Spleen (tissue), 11 donors: ENCODE measurements around the gene TLE4. TPM values are rescaled to one million over a fixed set of nuclear protein-coding genes. Genes with fewer than 3 reads are reported as not detected.

Experiments used
- DNase-seq: peaks from one replicate; pipeline ENCODE4 v3.0.0-alpha.2; 2020
- H3K27ac ChIP-seq, 8 donors: fragments of 200-600 bp; sonication (generic) in 7 of 8; 1 replicate in 4 of 8; 2 replicates in 4 of 8; pipeline versions ENCODE4 v1.5.0 to v1.8.0; 2016 to 2021; ENCODE audit warnings: inconsistent platforms in 4 of 8, mild to moderate bottlenecking in 4 of 8, moderate library complexity in 1 of 8
- H3K27me3 ChIP-seq, 7 donors: fragments of 200-600 bp; sonication (generic) in 6 of 7; replicated peaks in 1 of 7; 1 replicate in 4 of 7; 2 replicates in 3 of 7; pipeline versions ENCODE4 v1.5.0 to v1.8.0; 2016 to 2021; ENCODE audit warnings: inconsistent platforms in 3 of 7, mild to moderate bottlenecking in 1 of 7
- H3K36me3 ChIP-seq, 6 donors: fragments of 200-600 bp; sonication (generic) in 5 of 6; 1 replicate in 4 of 6; 2 replicates in 2 of 6; pipeline versions ENCODE4 v1.5.0 to v1.8.0; 2016 to 2021; ENCODE audit warnings: inconsistent platforms in 2 of 6
- H3K4me1 ChIP-seq, 6 donors: fragments of 200-600 bp; sonication (generic) in 5 of 6; 1 replicate in 3 of 6; 2 replicates in 3 of 6; pipeline versions ENCODE4 v1.5.0 to v1.8.0; 2016 to 2021; ENCODE audit warnings: inconsistent platforms in 3 of 6
- H3K4me3 ChIP-seq, 8 donors: fragments of 200-600 bp; sonication (generic) in 7 of 8; 1 replicate in 4 of 8; 2 replicates in 4 of 8; pipeline versions ENCODE4 v1.5.0 to v1.8.0; 2016 to 2021; ENCODE audit warnings: inconsistent platforms in 4 of 8, mild to moderate bottlenecking in 4 of 8, moderate library complexity in 2 of 8
- H3K9me3 ChIP-seq, 8 donors: fragments of 200-600 bp; sonication (generic) in 7 of 8; 1 replicate in 4 of 8; 2 replicates in 4 of 8; pipeline versions ENCODE4 v1.5.0 to v1.8.0; 2016 to 2021; ENCODE audit warnings: inconsistent platforms in 4 of 8
- POLR2A ChIP-seq, 3 donors: fragments of 450-650 bp; IDR thresholded peaks; one replicate each; pipeline ENCODE4 v1.5.1; 2017; ENCODE audit warnings: antibody characterized with exemption in 3 of 3, mild to moderate bottlenecking in 1 of 3
- POLR2AphosphoS5 ChIP-seq, 3 donors: sonication (generic); formaldehyde crosslinking; IDR thresholded peaks; one replicate each; pipeline ENCODE4 v1.5.1; 2017; ENCODE audit warnings: antibody characterized with exemption in 3 of 3
- WGBS, 5 donors: extraction: QIAGEN DNeasy Blood & Tissue Kit in 3 of 5; methylation state at CpG; one replicate each; pipeline versions ENCODE4 v1.1.5 to v1.1.7; 2013 to 2018; 5-methylcytosine and 5-hydroxymethylcytosine counted together
- intact Hi-C: fragments of 100-400 bp; cut with DNase I; formaldehyde crosslinking; loops from one replicate; pipeline ENCODE4 v1.15.0; 2023; ENCODE audit warnings: low total_unique reads
- polyA plus RNA-seq, 3 donors: library from polyadenylated mRNA; stranded (reverse); fragments of 200-250 nt; gene quantifications; one replicate each; pipeline ENCODE4 v1.2.1, GENCODE V29; 2013
- total RNA-seq, 7 donors: library from RNA; depleted of rRNA in 3 of 7; stranded (reverse); fragments of >200 nt in 3 of 7; fragmentation: NEBNext Ultra II Directional in 4 of 7; extraction: Animal tissue kit (Norgen Biotek cat#: 25700) in 4 of 7; gene quantifications; one replicate each; pipeline versions ENCODE4 v1.1.0 to v1.2.1, GENCODE V29; 2016 to 2021
- TF ChIP-seq, protein P1 (sequence below), 11 experiments: fragments of 200-600 bp in 7 of 11; fragments of 450-650 bp in 4 of 11; sonication (generic) in 4 of 11; IDR thresholded peaks in 8 of 11; conservative IDR thresholded peaks in 3 of 11; 1 replicate in 7 of 11; 2 replicates in 4 of 11; pipeline versions ENCODE4 v1.4.0 to v1.8.0; 2016 to 2021; ENCODE audit warnings: antibody characterized with exemption in 11 of 11, inconsistent platforms in 4 of 11, mild to moderate bottlenecking in 1 of 11
- donor health status: healthy with polysubstance abuse.
- donor health status: DM: no; HTN: no; CAD: no; lungs with moderate emphysema.
- donor health status: DM: no; HTN: no; CAD: no.
- donor health status: Bipolar disorder and iron deficiency.
- donor health status: healthy.
- donor health status: DM: no; HTN: no; CAD: no.
- donor health status: DM: yes; HTN: yes; CAD: no.

Gene TLE4
- total and polyA plus RNA-seq, 10 donors = 7.8 to 92.8 (median 70.5) TPM

DNA sequence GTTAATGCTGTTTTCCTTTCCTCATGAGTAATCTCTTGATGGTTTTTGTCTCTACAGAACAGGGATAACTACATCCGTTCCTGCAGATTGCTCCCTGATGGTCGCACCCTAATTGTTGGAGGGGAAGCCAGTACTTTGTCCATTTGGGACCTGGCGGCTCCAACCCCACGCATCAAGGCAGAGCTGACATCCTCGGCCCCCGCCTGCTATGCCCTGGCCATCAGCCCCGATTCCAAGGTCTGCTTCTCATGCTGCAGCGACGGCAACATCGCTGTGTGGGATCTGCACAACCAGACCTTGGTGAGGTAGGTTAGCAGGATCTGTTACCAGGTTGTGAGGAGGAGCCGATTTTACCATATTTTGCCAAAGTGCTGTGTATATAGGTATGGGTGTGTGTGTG is 148.2 kb downstream of the TLE4 start:
- no peak overlapping the region for H3K4me3 ChIP-seq
- intact Hi-C loops = no loop called here
- H3K27ac ChIP-seq = no peak overlapping the region
- 96 to 99% (median 97%) methylated on average over 10 to 11 of the region's 11 CpGs for WGBS, 5 donors
- no peaks in the 10 kb centered on the region for H3K27me3 ChIP-seq
- TF ChIP-seq POLR2A (IDR thresholded peaks at IDR 0.05) = no peak
- TF ChIP-seq POLR2AphosphoS5 (IDR thresholded peaks at IDR 0.05) = no peak
- TF ChIP-seq, protein P1, sequence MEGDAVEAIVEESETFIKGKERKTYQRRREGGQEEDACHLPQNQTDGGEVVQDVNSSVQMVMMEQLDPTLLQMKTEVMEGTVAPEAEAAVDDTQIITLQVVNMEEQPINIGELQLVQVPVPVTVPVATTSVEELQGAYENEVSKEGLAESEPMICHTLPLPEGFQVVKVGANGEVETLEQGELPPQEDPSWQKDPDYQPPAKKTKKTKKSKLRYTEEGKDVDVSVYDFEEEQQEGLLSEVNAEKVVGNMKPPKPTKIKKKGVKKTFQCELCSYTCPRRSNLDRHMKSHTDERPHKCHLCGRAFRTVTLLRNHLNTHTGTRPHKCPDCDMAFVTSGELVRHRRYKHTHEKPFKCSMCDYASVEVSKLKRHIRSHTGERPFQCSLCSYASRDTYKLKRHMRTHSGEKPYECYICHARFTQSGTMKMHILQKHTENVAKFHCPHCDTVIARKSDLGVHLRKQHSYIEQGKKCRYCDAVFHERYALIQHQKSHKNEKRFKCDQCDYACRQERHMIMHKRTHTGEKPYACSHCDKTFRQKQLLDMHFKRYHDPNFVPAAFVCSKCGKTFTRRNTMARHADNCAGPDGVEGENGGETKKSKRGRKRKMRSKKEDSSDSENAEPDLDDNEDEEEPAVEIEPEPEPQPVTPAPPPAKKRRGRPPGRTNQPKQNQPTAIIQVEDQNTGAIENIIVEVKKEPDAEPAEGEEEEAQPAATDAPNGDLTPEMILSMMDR (IDR thresholded peaks at IDR 0.05 in 8 of 11, conservative IDR thresholded peaks at IDR 0.05 in 3 of 11) = no peak
- peaks cover 3 to 100% (median 94%) of the 10 kb centered on the region in 6 donors for H3K36me3 ChIP-seq
- DNase-seq = peak; percentile 57
- no peaks in the 10 kb centered on the region for H3K9me3 ChIP-seq
- no peaks in the 10 kb centered on the region for H3K4me1 ChIP-seq

DNA sequence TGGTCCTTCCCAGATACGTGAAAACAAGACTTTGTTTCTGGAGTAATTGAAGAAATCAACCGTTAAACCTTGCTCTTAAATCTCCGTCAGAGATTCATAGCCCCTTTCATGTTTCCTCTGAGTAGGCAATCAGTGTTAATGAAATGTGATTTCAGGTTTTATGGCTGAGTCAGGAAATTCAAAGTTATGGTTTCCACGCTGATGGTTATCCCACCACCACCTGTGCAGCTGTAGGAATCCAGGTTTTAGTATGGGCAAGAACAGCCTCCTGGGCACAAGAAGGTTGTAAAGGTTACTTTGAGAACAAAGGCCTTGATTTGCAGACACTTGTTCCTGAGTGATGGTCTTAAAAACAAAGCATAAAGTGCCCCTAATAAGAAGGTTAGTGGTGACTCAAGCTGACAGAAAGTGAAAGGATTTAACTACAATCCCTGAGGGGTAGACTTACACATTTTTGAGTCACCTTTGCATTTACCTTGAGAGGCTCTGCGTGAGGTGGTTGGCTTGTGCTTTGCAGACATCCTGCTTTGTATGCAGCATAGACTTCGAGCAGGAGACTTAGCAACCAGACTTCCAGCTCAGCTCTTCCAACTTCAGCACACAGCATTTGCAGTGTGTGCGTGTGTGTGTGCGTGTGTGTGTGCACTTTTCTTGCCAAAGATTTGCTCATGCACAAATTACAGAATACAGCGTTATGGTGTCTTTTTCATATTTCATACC is 159.6 kb downstream of the TLE4 start:
- no peak overlapping the region for H3K4me3 ChIP-seq
- H3K4me1 ChIP-seq = no peaks in the 10 kb centered on the region
- no peaks in the 10 kb centered on the region for H3K27me3 ChIP-seq
- 66 to 80% (median 78%) methylated on average over 9 of the region's 9 CpGs for WGBS, 5 donors
- TF ChIP-seq POLR2A (IDR thresholded peaks at IDR 0.05) (no peak), POLR2AphosphoS5 (IDR thresholded peaks at IDR 0.05) (no peak)
- TF ChIP-seq, protein P1 (IDR thresholded peaks at IDR 0.05 in 8 of 11, conservative IDR thresholded peaks at IDR 0.05 in 3 of 11) = no peak
- H3K27ac ChIP-seq = no peak overlapping the region
- intact Hi-C loops = no loop called here
- no peaks in the 10 kb centered on the region for H3K9me3 ChIP-seq
- H3K36me3 ChIP-seq = peaks cover 0 to 28% (median 11%) of the 10 kb centered on the region in 6 donors
- DNase-seq = no peak

DNA sequence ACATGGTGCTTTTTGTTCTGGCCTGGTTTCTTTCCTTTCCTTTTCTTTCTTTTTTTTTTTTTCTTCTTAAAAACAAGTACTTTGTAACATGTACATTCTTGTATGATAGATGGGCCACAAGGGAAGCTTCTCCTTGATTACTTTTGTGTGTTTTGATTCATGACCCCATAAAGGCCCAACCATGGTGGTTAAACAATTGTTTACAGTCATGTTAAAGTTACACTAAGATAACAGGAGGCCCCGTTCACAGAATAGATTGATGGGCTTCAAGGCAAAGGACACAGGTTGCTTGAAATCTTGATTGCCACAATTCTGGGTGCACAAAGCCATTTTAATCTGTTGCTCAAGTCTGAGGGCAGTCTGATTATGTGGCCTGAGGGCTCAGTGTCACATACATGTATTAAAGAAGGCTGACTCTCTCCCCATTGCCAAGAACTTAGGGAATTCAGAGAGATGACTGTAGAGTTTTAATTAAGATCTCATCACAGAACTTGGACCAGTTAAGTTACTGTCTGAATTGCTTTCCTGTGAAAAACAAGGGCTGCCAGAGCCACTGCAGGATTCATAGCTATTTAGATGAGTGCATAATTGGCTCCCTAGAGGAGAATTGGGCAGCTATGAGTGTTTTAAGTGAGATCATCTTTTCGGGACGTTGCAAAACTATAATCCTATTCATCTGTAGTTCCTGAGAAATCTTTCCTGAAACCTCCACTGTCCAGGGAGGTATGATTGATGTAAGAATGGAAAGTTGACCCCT is 163.4 kb downstream of the TLE4 start:
- no peaks in the 10 kb centered on the region for H3K36me3 ChIP-seq
- no peak for DNase-seq
- no peaks in the 10 kb centered on the region for H3K27me3 ChIP-seq
- H3K4me3 ChIP-seq = no peak overlapping the region
- 63 to 92% (median 72%) methylated on average over 3 of the region's 3 CpGs for WGBS, 5 donors
- H3K9me3 ChIP-seq = no peaks in the 10 kb centered on the region
- H3K4me1 ChIP-seq = no peaks in the 10 kb centered on the region
- TF ChIP-seq POLR2A (IDR thresholded peaks at IDR 0.05) (no peak), POLR2AphosphoS5 (IDR thresholded peaks at IDR 0.05) (no peak)
- TF ChIP-seq, protein P1 (IDR thresholded peaks at IDR 0.05 in 8 of 11, conservative IDR thresholded peaks at IDR 0.05 in 3 of 11) = no peak
- H3K27ac ChIP-seq = no peak overlapping the region
- intact Hi-C loops = no loop called here

DNA sequence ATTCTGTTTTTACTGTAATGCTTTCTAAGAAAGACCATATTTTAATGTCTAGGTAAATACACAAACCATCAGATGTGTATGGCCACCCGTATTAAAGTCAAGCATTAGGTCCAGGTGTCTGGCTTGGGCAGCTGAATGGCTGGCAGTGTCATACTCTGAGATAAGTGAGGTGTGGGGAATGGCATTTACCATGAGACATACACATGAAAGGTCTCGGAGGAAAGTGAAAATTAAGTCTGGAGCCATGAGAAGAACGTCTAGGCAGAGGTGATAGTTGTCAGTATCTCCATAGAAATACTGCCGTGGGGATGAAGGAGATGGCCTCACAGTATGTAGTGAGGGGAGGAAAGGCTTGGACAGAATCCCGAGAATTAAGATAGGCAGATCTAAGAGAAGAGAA is 164.3 kb downstream of the TLE4 start:
- WGBS, 5 donors = 83 to 93% (median 91%) methylated on average over 5 of the region's 5 CpGs
- intact Hi-C loops = no loop called here
- H3K36me3 ChIP-seq = no peaks in the 10 kb centered on the region
- TF ChIP-seq POLR2AphosphoS5 (IDR thresholded peaks at IDR 0.05) = no peak
- no peak for TF ChIP-seq POLR2A (IDR thresholded peaks at IDR 0.05)
- TF ChIP-seq, protein P1 (IDR thresholded peaks at IDR 0.05 in 8 of 11, conservative IDR thresholded peaks at IDR 0.05 in 3 of 11) = no peak
- DNase-seq = no peak
- H3K27ac ChIP-seq = no peak overlapping the region
- no peaks in the 10 kb centered on the region for H3K27me3 ChIP-seq
- no peaks in the 10 kb centered on the region for H3K9me3 ChIP-seq
- H3K4me3 ChIP-seq = no peak overlapping the region
- no peaks in the 10 kb centered on the region for H3K4me1 ChIP-seq
